Loucy (cell line): ENCODE results near the gene GDPD5.

ENCODE experiments used
- H2AFZ ChIP-seq: fragments of 200-600 bp; sonication (generic); 2 replicates; pipeline ENCODE4 v1.6.0; 2016; ENCODE audit warnings: antibody characterized with exemption, mild to moderate bottlenecking, low read length, moderate library complexity
- H3F3A ChIP-seq: fragments of 200-600 bp; 2 replicates; pipeline ENCODE4 v1.6.0; 2016; ENCODE audit warnings: antibody characterized with exemption, low read depth, mild to moderate bottlenecking
- H3K27me3 ChIP-seq: fragments of 200-600 bp; sonication (generic); 2 replicates; pipeline ENCODE4 v1.6.1; 2014; ENCODE audit warnings: low read length, mild to moderate bottlenecking; ENCODE audit not compliant: insufficient read depth, poor library complexity, severe bottlenecking
- H3K36me3 ChIP-seq: fragments of 200-600 bp; sonication (generic); 2 replicates; pipeline ENCODE4 v1.6.1; 2016; ENCODE audit warnings: low read length; ENCODE audit not compliant: insufficient read depth
- H3K4me1 ChIP-seq: fragments of 200-600 bp; sonication (generic); 2 replicates; pipeline ENCODE4 v1.5.1; 2014; ENCODE audit warnings: low read length, mild to moderate bottlenecking; ENCODE audit not compliant: insufficient read depth, poor library complexity, severe bottlenecking
- H3K4me2 ChIP-seq: fragments of 200-600 bp; sonication (generic); 2 replicates; pipeline ENCODE4 v1.6.0; 2014; ENCODE audit warnings: antibody characterized with exemption, low read length, low read depth, mild to moderate bottlenecking; ENCODE audit not compliant: poor library complexity, severe bottlenecking
- H3K4me3 ChIP-seq: fragments of 200-600 bp; sonication (generic); 2 replicates; pipeline ENCODE4 v1.5.1; 2014; ENCODE audit warnings: low read length, mild to moderate bottlenecking, mixed read lengths; ENCODE audit not compliant: poor library complexity, severe bottlenecking
- H3K79me2 ChIP-seq: fragments of 200-600 bp; sonication (generic); 2 replicates; pipeline ENCODE4 v1.6.1; 2014; ENCODE audit warnings: low read length; ENCODE audit not compliant: insufficient read depth
- H3K9ac ChIP-seq: fragments of 200-600 bp; sonication (generic); 2 replicates; pipeline ENCODE4 v1.6.0; 2014; ENCODE audit warnings: mild to moderate bottlenecking, low read depth, low read length, moderate library complexity; ENCODE audit not compliant: poor library complexity, severe bottlenecking
- H3K9me2 ChIP-seq: fragments of 200-600 bp; sonication (generic); replicated peaks from 2 replicates; pipeline ENCODE4 v1.6.1; 2016; ENCODE audit warnings: low read depth, low read length, mixed read lengths
- H3K9me3 ChIP-seq: fragments of 200-600 bp; sonication (generic); 2 replicates; pipeline ENCODE4 v1.6.1; 2014; ENCODE audit warnings: mild to moderate bottlenecking, antibody characterized with exemption, low read length, low read depth; ENCODE audit not compliant: insufficient read depth
- H4K20me1 ChIP-seq: fragments of 200-600 bp; sonication (generic); 2 replicates; pipeline ENCODE4 v1.6.0; 2014; ENCODE audit warnings: antibody characterized with exemption, low read length, mild to moderate bottlenecking; ENCODE audit not compliant: insufficient read depth, poor library complexity, severe bottlenecking
- CTCF ChIP-seq: fragments of 200-600 bp; sonication (generic); conservative IDR thresholded peaks from 2 replicates; pipeline ENCODE4 v1.5.1; 2014; ENCODE audit warnings: mild to moderate bottlenecking, antibody characterized with exemption, low read length
- EZH2phosphoT487 ChIP-seq: fragments of 200-600 bp; IDR thresholded peaks from 2 replicates; pipeline ENCODE4 v1.6.1; 2018; ENCODE audit warnings: antibody characterized with exemption, mild to moderate bottlenecking, moderate library complexity, borderline replicate concordance

Gene GDPD5

GRCh38 chr11:75490221-75491181 lies 35.2 kb downstream of the GDPD5 start:
- no peak overlapping the region for H2AFZ ChIP-seq
- no peaks in the 10 kb centered on the region for H3K79me2 ChIP-seq
- no peak overlapping the region for H3K4me3 ChIP-seq
- H3K9me3 ChIP-seq = no peaks in the 10 kb centered on the region
- no peak overlapping the region for H3K4me2 ChIP-seq
- no peak overlapping the region for H3K9ac ChIP-seq
- H3K9me2 ChIP-seq = no peaks in the 10 kb centered on the region
- peaks cover 20% of the 10 kb centered on the region for H3K4me1 ChIP-seq
- H3F3A ChIP-seq = no peaks in the 10 kb centered on the region
- H3K36me3 ChIP-seq = no peaks in the 10 kb centered on the region
- no peaks in the 10 kb centered on the region for H3K27me3 ChIP-seq
- no peaks in the 10 kb centered on the region for H4K20me1 ChIP-seq
- TF ChIP-seq CTCF (no peak), EZH2phosphoT487 (no peak)

- TF ChIP-seq CTCF (no peak), EZH2phosphoT487 (no peak)
- H3F3A ChIP-seq = no peaks in the 10 kb centered on the region
- peaks cover 16% of the 10 kb centered on the region for H3K4me1 ChIP-seq
- H2AFZ ChIP-seq = no peak overlapping the region
- no peaks in the 10 kb centered on the region for H3K79me2 ChIP-seq
- no peak overlapping the region for H3K9ac ChIP-seq
- H4K20me1 ChIP-seq = no peaks in the 10 kb centered on the region
- no peak overlapping the region for H3K4me2 ChIP-seq
- H3K4me3 ChIP-seq = no peak overlapping the region
- no peaks in the 10 kb centered on the region for H3K27me3 ChIP-seq
- no peaks in the 10 kb centered on the region for H3K9me3 ChIP-seq
- H3K36me3 ChIP-seq = no peaks in the 10 kb centered on the region
- H3K9me2 ChIP-seq = no peaks in the 10 kb centered on the region
These were observed 38.4 kb downstream of the GDPD5 start for GRCh38 chr11:75487365-75487764.

GRCh38 chr11:75485742-75486141 lies 40.0 kb downstream of the GDPD5 start:
- H3K36me3 ChIP-seq = no peaks in the 10 kb centered on the region
- H3K9ac ChIP-seq = no peak overlapping the region
- TF ChIP-seq EZH2phosphoT487 (no peak), CTCF (no peak)
- H3K9me2 ChIP-seq = no peaks in the 10 kb centered on the region
- H3K79me2 ChIP-seq = no peaks in the 10 kb centered on the region
- H3K9me3 ChIP-seq = no peaks in the 10 kb centered on the region
- H3K4me3 ChIP-seq = no peak overlapping the region
- no peak overlapping the region for H3K4me2 ChIP-seq
- H2AFZ ChIP-seq = no peak overlapping the region
- no peaks in the 10 kb centered on the region for H3K27me3 ChIP-seq
- H3F3A ChIP-seq = no peaks in the 10 kb centered on the region
- H4K20me1 ChIP-seq = no peaks in the 10 kb centered on the region
- H3K4me1 ChIP-seq = peaks cover 3% of the 10 kb centered on the region
